ENCODE data around the gene GJA10.

GJA10 gene

GRCh38 chr6:89917801-89918366 is 23.6 kb downstream of the GJA10 start:
- no peak for DNase-seq

GRCh38 chr6:89921197-89921596 is 26.9 kb downstream of the GJA10 start:
- DNase-seq: no peak

DNA sequence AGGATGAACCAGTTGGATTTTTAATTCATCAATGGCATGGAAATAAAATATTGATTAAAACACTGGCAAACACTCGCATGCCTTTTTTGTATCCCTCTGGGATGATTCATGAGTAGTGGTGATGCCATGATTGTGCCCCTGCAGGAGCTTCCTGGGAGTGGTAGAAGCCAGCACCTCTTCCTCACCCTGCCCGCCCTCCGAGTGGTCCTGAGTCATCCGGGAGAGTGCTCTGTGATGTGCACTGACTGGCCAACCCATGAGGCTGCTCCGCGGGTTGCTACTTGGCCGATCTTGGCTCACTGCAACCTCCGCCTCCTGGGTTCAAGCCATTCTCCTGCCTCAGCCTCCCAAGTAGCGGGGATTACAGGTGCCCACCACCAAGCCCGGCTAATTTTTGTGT is 27.4 kb downstream of the GJA10 start:
- DNase-seq: no peak

- no peak for DNase-seq
Measured at GRCh38 chr6:89924231-89924630, 30.0 kb downstream of the GJA10 start.

GRCh38 chr6:89925826-89926225 is 31.6 kb downstream of the GJA10 start:
- no peak for DNase-seq

- no peak for DNase-seq
Measured at GRCh38 chr6:89927264-89927663, 33.0 kb downstream of the GJA10 start.

DNA sequence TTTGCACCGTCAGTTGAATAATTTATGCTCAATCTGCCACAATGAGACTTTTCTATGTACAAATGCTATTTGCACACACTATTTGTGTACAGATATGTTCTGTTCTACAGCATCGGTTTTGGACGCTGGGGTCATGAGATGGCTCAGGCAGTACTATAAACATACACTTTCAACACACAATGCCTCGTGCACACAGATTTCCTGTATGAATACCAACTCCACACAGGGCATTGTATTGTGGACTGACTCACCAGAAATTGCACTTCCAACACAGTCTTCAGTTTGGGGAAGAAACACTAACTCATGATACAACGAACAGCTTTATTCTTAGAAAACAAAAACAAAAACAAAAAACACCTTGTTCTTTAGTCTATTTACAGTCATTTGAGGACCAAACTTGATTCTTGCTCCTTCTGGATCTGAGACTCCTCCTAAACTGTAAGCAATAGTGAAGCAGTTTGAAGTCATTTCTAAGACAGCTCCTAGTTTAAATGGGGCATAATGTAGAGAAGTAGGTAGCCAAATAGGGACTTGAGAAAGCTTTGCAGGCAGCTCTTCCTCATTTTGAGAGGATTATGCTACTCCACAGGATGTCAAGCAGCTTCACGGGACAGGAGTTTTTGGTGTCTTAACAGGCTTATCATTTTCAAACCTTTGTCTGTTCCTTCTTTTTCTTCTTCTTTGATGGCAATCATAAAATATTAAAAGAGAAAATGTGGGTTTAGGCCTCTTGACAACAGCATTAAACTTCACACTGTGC is 33.7 kb downstream of the GJA10 start:
- no peak for DNase-seq

- no peak for DNase-seq
Measured at GRCh38 chr6:89928604-89929003, 34.3 kb downstream of the GJA10 start.

DNA sequence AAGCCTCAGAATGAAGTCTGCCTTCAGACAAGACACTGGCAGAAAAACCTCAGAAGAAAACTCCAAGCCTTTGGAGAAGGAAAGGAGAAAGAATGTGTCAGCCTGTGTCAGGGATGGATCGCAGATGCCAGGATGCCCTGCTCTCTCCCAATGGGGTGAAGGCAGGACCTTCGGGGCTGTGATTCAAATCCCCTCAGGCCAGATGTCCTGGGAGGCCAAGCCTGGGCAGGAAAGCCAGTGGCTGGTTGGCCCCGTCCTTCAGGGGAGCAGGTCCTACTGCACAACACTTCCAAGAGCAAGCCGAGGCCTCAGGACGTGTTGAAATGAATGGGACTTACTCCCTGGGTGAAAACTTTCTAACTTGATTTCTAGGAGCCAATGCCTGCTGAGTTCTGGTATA is 36.5 kb downstream of the GJA10 start:
- DNase-seq: no peak

DNA sequence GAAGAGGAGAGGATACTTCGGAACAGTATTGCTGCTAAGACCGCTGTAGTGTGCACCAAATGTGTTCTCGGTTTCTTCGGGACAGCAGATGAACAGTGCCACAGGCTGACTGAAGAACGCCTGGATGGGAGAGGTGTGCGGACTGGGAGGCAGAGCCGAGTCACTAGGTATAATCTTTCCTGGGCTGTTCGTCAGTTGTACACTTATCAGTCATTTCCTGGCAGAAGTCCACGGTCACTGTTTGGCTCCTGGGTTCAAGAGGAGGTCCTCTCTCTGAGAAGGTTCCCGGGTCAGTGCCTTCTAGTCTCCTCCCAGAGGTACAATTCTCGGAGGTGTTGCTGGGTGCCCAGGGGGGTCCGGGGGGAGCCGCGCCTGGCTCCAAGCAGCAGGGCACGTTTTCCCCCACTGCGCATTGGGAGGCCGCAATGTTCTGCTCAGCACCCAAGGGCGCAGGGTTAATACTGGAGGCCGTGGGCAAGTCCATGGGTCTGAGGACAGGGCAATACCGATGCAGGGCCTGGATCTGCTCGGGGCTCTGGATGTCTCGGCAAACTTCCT is 38.1 kb downstream of the GJA10 start:
- no peak for DNase-seq

DNA sequence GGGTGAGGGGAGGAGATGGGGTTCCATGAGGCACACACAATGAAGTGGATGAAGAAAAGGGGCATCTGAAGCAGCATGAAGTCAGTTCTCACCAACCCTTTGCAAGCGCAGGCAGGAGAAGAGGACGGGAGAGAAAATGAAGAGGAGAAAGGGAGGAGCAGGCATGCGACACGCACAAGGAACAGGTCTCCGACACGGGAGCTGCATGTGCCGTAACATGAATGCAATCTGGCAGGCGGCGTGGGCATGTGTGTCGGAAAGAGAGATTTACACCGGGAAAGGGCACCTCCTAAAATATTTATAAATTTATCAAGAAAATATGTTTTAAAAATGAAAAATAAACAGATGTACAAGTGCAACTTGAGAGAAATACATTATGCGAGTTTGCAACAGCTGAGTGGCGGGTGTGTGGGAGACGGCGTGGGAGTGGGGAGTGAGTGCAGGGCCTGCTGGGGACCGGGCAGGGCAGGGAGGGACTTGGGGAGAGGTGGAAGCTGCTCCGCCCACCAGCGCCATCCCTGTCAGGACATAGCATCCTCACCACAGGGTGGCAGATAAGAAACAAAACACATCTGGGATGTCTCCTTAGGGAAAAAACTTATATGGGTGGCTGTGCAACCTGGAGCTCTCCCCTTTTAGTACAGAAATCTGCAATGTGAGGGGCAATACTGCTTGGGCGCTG is 40.6 kb downstream of the GJA10 start:
- DNase-seq: no peak

DNA sequence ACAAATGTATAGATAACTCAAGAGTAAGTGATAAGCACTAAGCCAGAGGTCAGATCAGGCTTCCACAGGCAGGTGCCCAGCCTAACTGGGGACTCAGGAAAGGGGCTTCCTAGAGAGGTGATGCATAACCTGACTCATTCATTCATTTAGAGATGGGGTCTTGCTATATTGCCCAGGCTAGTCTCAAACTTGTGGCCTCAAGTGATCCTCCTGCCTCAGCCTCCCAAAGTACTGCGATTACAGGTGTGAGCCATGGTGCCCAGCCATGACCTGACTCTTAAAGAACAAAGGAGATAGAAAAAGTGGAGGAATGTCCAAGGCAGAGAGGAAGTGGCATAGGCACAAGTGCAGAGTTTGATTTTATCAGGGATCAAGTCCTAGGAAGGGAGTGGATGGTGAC is 41.9 kb downstream of the GJA10 start:
- DNase-seq: no peak

DNA sequence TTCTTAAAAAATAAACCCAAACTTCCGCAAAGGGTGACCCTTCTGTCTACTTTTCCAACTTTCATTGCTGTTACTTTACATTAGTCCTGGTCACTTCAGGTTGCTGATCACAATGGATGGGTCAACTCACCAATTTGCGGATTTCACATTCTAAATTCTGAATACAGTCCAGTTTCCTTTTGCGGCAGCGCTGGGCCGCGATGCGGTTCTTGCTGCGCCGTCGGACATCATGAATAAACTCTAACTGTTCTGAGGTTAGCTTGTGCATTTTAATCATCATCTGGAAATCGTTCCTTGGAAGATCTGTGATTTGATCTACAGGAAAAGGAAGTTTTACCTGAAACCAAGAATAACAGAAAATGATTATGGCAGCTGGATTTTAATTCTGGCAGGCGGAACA is 43.7 kb downstream of the GJA10 start:
- DNase-seq: no peak

DNA sequence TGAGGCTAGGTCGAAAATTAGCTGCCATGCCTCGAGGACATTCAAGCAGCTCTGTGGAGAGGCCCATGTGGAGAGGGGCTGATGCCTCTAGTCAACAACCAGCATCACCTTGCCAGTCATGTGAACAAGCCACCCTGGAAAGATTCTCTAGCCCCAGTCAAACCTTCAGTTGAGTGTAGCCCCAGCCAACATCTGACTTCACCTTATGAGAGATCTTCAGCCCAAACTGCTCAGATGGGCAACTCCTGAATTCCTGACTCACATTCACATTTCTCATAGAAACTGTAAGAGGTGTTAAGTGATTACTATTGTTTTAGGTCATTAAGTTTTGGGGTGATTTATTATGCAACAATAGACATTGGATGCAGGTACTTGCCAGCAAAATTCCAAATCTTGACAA is 44.9 kb downstream of the GJA10 start:
- no peak for DNase-seq

DNA sequence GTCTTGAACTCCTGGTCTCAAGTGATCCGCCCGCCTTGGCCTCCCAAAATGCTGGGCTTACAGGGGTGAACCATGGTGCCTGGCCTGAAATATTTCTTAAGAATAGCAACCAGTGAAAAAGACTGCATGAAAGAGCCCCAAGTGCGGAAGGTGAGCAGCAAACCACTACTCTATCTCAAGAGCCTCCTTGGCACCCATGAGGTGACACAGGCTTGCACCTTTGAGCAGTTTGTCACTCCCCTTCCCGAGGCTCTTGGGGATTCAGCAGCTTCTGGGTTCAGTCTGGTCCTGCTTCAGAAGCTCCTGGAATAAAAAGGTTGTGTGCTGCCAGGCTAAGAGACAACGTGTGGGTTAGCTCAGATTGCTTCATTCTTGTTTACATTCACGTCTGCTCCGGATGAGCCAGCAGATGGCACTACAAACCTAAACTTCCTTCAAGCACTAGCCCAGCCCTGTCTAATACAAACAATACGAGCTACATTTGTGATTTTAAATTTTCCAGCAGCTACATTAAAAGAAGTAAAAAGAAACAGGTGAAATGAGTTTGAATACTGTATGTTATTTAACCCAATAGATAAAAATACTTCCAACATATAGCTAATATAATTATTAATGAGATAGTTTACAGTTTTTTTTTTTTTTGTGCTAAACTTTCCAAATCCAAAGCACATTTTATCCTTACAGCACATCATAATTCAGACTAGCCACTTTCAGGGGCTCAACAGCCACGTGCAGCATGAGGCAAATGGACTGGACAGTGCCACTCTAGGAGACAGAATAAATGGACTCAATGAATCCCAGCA is 46.2 kb downstream of the GJA10 start:
- peak; percentile 50 for DNase-seq

GRCh38 chr6:89941031-89941762 is 46.9 kb downstream of the GJA10 start:
- peak; percentile 43 for DNase-seq

- DNase-seq: no peak
Measured at GRCh38 chr6:89941763-89942497, 47.7 kb downstream of the GJA10 start.

GRCh38 chr6:89942601-89943000 is 48.3 kb downstream of the GJA10 start:
- no peak for DNase-seq

GRCh38 chr6:89944181-89944755 is 50.0 kb downstream of the GJA10 start:
- no peak for DNase-seq

- no peak for DNase-seq
Measured at GRCh38 chr6:89944826-89945407, 50.6 kb downstream of the GJA10 start.
